HG02870 (cell line): Measurements from ENCODE around the gene IFT57.

Experiments
- ATAC-seq: cut with Tn5 transposase; IDR thresholded peaks from one replicate; pipeline ENCODE4 v1.9.1; 2021; ENCODE audit warnings: mild to moderate bottlenecking, moderate library complexity; ENCODE audit not compliant: unreplicated experiment

Gene IFT57

DNA sequence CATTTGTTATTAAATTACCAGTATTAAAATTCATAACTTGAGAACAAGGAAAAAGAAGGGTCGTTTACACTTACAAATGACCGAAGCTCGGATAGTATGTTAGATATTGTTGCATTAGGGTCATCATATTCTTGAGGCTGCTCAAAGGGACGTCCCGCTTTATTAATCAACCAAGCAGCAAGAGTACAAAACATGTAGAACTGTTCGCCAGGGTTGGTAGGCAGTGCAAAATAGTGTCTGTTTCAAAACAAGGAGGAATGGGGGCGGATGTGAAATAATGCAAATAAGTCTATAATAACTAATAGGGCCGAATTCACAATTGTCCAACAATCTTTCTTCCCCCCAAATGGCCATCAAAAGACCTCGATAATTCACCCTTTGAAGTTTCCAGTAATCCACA, 2.9 kb downstream of the IFT57 start:
- ATAC-seq, result no peak

DNA sequence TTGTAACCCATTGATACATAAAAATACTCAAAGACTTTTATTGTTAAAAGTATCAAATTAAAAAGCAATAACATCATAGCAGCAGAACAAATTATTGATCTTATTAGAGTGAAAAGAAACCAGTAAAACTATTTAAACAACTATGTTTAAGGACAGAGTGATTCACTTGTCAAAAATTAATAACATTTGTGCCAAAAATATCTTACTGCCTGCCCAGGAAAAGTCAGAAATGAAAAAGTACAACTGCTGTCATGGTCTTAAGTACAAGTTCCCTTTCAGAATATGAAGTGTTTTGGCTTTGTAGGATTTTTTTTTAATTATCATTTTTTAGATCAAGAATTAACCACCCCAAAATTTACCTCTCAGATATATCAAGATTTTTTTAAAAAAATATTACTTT, 3.4 kb downstream of the IFT57 start:
- ATAC-seq, result no peak

GRCh38 chr3:108215871-108216270, 6.4 kb downstream of the IFT57 start:
- no peak for ATAC-seq

DNA sequence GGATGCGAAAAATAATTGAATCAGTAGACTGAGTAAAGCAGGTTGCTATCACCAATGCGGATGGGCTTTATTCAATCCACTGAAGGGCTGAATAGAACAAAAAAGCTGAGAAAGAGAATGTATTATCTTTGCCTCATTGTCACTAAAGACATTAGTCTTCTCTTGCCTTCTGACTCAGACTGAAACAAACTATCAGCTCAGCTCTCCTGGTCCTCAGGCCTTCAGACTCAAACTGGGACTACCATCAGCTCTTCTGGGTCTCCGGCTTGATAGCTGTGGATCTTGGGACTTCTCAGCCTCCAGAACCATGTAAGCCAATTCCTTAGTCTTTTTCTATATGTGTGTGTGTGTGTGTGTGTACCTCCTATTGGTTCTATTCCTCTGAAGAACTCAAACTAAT, 12.6 kb downstream of the IFT57 start:
- ATAC-seq, result peak; percentile 58

DNA sequence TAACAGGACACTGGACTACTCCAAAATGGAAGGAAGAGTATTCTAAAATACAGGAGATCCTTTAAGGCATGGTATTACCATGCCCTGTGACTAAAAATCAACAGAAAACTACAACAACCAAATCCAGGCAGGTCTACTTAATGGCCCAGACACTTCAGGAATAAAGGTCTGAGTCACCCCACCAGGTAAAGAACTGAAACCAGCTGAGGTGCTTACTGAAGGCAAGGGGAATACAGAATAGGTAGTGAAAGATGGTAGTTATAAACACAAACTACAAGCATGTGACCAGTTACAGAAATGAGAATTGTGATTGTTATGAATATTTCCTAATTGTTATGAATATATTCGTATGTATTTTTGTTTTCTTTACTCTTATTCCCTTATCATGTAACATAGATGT, 13.4 kb downstream of the IFT57 start:
- peak; percentile 98 for ATAC-seq

DNA sequence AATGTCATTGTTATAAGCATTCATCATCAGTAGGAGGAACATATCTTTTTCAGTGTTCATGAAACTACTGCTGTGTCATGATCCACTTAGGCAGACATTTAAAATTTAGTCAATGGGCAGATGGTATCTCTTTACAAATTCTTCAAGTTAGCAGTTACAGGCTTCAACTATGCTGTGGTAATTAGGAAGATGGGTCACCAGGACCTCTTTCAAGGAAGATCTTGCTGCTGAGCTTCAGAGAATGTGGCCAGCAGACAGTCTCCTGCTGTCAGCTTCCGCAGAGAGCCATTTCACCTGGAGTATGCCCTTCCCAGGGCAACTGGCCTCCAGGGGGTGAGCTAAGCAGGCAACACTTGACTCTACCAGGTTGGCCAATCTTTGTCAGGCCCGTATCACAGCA, 19.4 kb downstream of the IFT57 start:
- no peak for ATAC-seq

DNA sequence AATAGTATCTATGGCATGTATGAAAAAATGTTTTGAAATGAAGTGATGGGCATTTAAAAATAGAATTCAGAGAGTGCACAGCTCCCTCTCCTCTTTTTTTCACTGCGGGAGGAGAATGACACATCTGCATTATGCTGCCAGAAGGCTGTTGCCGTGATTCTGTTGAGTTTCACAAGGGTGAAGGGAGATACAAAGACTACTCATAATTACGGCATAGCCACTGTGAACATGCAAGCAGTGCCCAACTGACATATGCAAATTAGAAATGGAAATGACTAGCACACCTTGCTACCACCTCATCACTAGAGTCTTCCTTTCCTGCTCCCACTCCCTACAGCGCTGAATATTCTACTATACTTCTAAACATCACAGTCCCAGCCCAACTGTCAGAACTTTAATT, 20.1 kb downstream of the IFT57 start:
- peak; percentile 85 for ATAC-seq

DNA sequence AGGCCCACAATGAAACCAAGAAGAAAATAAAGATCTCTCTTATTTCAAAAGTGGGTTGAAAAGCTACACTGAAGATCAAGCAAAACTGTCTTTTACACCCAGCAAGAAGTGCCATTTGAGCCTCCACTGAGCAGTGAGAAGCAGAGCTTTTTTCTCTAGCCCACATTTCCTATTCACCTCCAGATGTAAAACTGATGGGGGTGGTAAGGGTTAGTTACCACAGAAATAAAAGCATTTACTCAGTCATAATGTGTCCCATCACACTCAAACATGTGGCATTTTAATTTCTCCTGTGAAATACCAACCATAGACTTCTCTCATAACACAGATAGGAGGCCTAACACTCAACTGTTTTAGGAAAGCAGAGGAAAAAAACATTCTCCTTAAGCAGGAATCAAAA, 21.0 kb downstream of the IFT57 start:
- no peak for ATAC-seq

GRCh38 chr3:108200578-108200977, 21.6 kb downstream of the IFT57 start:
- no peak for ATAC-seq

- ATAC-seq, result no peak
Measured at GRCh38 chr3:108200024-108200423, 22.2 kb downstream of the IFT57 start.

DNA sequence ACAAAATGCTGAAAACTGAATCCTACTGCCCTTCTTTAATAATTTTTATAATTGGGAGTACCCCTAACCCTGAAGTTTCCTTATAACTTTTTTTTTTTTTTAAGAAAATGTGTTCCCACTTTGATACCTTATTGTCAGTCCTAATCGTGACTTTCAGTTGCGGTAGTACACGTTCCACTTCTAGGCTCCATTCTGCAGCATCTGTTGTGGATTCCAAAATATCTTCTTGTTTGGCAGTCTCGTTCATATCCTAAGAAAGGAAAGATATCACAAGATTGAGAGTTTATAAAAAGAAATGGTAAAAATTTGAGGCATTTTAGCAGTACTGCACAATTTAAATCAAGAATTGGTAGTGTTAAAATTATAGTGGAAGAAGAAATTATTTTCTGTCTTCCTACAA, 30.8 kb downstream of the IFT57 start:
- no peak for ATAC-seq

- no peak for ATAC-seq
Measured at GRCh38 chr3:108190346-108190745, 31.9 kb downstream of the IFT57 start.

GRCh38 chr3:108189440-108189839, 32.8 kb downstream of the IFT57 start:
- no peak for ATAC-seq

DNA sequence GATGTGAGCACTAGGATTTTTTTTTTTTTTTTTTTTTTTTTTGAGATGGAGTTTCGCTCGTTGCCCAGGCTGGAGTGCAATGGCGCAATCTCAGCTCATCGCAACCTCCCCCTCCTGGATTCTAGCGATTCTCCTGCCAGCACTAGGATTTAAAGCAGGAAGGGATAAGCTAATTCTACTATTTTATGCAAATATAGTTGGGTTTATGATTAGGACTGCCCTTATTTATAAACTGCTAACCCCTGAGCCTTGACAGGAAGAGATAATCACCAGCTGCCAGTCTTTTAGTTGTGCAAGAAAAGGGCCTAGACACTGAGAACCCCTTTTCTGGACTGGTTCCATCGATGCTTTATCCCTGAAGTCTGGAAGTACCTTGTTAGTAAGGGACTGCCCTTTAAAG, 36.7 kb downstream of the IFT57 start:
- no peak for ATAC-seq

- ATAC-seq, result no peak
Measured at GRCh38 chr3:108184824-108185223, 37.4 kb downstream of the IFT57 start.

DNA sequence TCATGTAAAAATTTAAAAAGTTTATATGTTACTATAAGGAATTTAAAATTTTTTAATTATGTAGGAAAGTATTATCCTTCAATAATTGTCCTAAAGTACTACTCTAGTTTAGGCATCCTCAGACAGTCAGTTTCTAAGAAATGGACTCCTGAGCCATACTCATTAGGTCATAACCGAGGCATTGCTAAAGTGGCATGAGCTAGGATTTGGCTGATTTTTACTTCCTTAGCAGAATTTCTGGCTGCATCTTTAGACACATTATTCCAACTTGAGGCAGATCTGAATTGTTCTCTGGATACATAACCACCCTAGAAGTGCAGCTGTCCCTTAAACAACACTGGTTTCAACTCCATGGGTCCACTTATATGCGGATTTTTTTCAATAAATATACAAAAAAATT, 38.3 kb downstream of the IFT57 start:
- no peak for ATAC-seq

- no peak for ATAC-seq
Measured at GRCh38 chr3:108183181-108183580, 39.0 kb downstream of the IFT57 start.

DNA sequence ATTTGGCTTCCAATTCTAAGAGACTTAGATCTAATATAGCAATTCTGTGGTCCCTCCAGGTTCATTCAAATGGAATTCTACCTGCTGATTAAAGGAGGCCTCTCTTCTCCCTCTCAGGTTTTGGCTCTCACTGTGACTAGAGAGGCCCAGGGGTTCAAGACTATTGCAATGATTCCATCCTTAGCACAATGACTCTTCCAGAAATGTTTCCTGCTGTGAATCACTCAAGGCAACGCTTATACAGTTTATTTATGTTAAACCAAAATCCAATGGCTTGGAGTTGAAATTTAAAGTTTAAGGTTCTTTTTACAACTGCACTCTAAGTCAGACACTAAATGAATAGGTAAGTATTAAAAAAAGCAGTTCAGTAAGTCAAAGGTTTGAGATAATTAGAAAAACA, 39.9 kb downstream of the IFT57 start:
- ATAC-seq, result no peak

GRCh38 chr3:108181172-108181571, 41.1 kb downstream of the IFT57 start:
- no peak for ATAC-seq

DNA sequence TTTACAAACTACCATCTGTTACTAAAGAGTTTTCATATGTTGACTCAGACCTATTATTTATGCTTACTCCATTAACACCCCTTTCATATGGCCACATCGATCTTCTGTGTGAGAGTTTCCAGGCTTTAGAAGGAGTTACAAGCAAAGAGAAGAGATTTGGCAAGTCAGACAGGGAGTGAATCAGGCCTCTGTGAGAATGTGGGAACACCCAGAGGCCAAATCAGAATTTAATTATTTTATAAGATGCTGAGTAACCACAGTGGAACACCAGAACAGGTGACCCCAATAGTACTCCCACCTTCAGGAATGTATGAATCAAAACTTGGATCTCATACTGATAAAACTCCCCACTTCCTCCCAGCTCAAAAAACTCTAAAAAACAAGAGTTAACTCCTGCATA, 42.0 kb downstream of the IFT57 start:
- ATAC-seq, result no peak

GRCh38 chr3:108178676-108179075, 43.5 kb downstream of the IFT57 start:
- no peak for ATAC-seq

DNA sequence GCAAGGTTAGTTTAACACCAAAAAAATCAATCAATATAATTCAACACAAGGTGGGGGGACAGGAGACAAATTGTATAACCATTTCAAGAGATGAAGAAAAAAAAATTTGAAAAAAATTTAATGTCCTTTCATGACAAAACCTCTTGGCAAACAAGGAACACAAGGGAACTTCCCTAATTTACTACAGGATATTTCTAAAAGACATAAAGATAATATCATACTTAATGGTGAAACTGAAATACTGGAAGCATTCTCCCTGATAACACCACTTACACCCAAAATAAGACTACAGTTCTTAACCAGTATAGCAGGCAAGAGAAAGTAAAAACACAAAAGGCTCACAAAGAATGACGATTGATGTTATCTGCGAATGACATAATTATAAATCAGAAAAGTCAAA, 44.7 kb downstream of the IFT57 start:
- no peak for ATAC-seq

DNA sequence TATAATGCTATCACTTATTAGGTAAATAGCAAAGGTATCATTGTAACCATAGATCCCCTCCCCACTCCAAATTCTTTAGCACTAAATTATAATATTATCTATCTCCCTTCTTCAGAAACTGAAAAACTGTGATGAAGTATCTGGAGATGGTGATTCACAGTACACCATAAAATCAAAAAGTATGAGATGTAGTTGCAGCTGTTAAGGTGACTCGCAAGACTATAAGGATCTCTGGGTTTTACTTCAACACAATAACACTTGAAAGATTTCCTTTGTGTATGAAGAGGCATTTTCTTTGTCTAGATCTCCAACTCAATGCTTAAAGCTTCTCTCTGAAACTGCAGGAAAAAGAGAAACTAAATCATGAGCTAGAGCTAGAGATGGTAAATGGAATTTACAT, 46.9 kb downstream of the IFT57 start:
- no peak for ATAC-seq

- no peak for ATAC-seq
Measured at GRCh38 chr3:108171106-108171505, 51.1 kb downstream of the IFT57 start.
